ENCODE data around the gene ALDH1A2. TPM values are rescaled to one million over a fixed set of nuclear protein-coding genes. Genes with fewer than 3 reads are reported as not detected.
"Not testable (repeated sequence)": the region's sequence is repeated elsewhere in the genome, so short reads cannot be mapped to it uniquely, and the experiment has no call there.

Gene ALDH1A2
- polyA plus RNA-seq, 5 donors: 40.8 to 75.3 (median 55.8) TPM

DNA sequence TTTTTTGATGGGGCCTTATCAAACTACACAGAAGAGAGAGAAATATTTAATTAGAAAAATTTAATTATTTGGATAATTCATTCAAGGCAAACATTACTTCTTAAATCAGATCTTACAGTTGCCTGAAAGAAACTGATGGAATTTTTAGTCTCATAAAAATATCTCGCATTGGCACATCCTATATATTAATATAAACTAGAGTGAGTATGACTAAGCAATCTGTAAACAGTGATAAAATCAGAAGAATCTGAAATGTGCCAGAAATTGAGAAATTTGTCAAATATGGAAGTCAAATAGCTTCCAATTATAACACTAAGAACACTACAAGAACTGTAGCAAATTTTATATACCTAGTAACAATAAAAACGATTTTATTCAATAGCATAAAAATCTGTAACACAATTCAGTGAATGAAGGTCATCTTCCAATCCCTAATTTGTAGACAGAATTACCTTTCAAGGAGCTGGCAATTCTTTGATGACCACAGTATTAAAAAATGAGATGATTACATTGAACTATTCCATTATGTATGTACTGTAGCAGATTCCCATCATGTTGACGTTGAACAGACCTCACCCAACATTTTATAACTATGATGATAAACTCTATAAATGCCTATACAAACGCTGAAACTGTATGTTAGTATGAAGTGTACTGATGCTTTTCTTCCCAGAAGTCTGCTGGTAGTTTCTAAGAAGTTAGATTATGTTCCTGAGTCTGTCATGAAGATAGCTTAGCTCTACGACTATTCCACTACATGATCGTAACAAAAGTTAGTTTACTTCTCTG is 63.0 kb downstream of the ALDH1A2 start:
- DNase-seq: no peak

DNA sequence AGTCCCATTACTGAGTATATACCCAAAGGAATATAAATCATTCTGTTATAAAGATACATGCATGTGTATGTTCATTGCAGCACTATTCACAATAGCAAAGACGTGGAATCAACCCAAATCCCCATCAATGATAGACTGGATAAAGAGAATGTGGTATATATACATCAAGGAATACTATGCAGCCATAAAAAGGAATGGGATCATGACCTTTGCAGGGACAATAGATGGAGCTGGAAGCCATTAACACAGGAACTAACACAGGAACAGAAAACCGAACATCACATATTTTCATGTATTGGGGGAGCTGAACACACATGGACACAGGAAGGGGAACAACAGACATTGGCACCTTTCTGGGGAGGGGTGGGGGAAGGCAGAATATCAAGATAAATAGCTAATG is 65.8 kb downstream of the ALDH1A2 start:
- DNase-seq: not testable (repeated sequence)

DNA sequence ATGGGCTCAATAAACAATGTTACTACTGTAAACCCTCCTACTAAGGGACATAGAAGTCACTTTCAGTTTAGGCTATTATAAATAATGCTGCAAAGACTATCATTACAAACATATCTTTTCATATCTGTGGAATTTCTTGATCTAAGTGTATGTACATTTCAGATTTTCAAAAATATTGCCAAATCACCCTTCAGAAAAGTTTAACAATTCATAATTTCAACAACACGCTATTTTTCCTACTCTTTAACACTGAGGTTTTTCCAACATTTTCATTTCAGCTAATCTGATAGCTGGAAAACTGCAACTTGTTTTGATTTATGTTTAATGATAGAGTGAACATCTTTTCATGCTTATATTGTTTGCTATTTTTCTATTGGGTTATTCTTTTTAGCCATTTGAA is 69.0 kb downstream of the ALDH1A2 start:
- DNase-seq: peak; percentile 19 to 20

DNA sequence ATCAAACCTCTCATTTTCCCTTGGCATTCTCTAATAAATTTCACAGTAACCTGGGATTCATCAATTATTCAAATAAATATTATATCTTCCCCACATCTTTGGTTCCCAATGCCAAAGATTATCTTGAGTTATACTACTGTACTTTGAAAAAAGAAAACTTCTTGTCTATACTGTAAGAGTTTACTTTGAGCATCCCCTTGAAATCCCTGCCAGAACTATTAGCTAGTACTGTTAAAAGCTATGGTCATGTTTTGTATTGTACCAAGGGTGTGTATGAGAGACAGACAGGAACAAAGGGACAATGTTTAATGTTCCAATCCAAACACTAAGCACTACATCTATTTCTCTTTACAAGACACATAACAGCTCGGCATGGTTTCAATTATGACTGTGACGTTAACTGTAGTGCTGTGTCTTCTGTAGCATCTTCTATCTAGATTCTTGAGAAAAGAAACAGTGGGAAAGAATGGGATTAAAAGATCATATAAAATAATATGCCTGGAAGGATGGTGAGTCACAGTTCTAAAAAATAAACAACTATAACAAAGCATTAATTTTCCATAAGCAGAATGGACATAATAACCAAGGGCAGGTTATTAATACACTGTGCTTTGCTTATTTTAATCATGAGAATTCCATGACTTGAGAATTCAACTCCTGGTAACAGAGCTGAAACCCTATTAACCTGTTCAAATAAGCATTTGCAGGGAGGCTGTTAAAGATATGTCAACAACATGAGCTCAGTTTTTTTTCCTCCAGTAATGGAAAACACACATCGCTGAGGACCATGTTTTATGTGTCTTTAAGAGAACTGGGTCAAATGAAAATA is 71.1 kb downstream of the ALDH1A2 start:
- DNase-seq: no peak

DNA sequence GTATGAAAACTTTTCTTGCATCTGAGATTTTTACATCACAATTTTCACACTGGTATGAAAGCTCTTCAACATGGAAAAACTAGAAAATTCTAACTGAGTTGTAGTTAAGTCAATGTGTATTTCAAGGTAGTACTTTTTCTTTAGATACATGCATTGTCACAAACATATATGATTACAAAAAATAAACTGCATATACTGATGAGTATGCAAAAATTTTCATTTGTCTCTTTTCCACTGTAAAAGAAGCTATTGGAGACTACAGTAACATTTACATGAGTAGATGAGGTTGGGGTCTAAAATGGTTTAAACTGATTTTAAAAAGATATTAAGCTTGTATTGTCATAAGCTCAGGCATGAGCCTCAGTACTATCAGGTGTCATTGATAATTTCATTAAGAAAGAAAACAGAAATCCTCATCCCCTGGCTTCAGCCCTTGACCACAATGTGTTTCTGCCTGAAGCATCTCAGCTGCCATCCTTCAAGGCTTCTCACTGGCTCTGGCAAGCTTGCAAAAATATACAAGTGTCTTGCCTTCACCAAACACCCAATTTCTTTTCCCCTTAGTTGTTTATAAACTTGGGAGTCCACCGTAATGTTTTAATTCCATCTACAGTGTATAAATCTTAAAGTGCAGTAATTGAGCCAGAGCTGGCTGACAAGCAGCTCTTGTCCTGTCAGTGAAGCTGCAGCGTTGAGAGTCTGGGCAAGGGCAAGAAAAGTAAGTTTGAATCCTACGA is 71.9 kb downstream of the ALDH1A2 start:
- DNase-seq: peak; percentile 80 to 82

DNA sequence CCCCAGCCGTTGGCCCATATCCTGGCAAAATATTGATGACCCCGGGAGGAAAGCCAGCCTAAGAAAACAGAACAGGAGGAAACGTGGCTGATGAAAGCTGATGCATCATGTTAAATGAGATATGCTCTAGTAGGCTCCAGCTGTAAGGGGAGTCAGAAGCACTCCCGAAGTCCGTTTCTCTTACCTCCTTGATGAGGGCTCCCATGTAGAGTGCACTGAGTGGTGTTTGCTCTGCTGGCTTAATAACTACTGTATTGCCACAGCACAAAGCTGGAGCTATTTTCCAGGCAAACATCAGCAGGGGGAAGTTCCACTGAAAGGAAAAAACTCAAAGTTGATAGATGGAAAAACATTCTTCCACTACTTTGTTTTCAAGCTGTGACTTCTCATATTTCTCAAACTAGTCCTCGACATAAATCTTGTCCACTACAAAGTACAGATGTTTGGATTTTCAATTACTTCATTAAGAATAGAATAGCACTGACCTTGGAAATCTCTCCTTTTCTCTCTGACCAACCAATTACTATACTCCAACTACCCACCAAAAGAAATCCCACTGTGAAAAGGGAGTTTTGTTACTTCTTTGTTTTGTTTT is 72.7 kb downstream of the ALDH1A2 start:
- peak; percentile 62 to 70 for DNase-seq

DNA sequence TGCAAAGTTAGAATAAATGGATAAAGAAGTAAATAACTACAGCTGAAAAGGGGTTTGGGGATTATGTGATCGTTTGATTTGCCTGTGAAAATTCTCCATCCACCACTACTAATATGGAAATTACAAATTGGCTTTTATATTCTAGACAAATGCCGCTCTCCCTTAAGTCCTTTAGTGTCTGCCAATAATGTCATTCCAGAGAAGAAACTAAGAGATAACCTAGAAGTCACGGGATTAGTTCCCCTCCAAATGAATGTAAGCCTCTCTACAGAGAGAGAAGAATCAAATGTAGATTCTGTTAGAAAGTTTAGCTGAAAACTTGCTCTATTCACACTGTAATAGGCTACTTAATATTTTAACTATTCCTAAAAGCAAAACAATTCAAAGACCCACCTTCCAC is 92.0 kb downstream of the ALDH1A2 start:
- no peak for DNase-seq

DNA sequence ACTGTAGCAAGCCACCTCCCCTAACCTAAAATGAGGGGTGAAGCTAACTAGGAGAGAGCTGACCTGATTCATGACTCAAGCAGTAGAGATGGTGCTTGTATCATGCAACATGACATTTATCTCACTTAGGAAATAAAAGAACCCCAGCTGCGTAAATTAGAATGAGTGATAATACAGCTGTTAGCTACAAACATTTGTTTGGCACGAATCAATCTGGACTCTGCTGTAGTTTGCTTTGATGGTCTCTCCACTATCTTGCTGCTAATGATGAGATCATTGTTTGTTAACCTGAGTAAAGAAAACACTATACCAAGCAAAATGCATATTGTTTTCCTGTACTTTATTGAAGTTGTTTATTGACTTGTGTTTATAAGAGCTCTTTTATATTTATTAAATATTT is 92.6 kb downstream of the ALDH1A2 start:
- no peak for DNase-seq

DNA sequence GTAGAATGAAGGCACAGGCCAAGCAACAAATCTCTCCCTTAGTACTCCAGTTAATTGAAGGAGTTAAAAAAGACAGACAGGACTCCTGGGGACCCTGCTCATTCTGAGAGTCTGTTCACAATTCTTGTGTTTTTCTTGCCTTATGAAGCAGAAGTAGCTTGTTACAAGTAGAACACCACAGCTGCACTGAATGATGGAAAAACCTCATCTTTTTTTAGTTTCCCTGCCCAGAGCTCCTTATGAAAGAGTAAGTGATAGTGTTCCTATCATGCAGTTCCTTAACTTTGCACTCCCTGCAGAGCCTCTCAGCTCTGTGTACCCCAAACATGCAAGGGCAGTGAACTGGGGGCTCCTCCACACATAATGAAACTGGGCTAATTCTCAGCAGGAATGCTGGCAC is 95.5 kb downstream of the ALDH1A2 start:
- no peak for DNase-seq

DNA sequence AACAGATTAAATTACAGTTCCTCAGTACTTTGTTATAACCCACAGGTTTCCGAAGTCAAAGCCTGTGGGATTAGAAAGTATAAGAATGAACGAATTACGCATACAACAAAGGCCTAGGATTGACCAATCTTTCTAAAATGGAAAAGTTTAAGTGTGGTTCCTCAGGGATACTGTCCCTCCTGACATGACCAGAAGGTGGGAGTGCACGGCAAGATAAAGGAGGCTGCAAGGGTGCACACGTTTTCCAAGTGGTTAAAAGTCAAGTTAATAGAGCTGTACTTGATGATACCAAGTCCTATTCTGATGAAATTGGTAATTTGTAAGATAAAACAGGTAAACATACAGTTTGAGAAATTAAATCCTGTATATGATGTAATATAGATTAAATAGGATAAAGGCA is 96.2 kb downstream of the ALDH1A2 start:
- no peak for DNase-seq

DNA sequence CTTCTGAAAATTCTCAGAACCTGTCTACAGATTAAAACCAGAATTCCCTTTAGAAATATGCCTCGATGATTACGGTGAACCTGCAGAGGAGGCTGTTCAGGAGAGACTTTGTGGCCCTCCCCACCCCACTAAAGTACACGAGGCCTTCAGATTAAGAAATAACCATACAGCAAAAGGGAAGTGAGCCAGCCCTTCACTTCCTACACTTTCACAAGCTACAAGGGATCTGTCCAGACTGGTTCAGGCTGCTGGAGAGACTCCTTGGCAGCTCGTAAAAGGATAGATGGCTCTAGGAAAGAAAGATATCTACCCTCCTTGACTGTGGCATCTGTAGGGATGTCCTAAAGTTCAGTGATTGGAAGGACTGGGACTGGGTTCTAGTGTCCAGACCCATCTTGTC is 102.6 kb downstream of the ALDH1A2 start:
- no peak for DNase-seq

DNA sequence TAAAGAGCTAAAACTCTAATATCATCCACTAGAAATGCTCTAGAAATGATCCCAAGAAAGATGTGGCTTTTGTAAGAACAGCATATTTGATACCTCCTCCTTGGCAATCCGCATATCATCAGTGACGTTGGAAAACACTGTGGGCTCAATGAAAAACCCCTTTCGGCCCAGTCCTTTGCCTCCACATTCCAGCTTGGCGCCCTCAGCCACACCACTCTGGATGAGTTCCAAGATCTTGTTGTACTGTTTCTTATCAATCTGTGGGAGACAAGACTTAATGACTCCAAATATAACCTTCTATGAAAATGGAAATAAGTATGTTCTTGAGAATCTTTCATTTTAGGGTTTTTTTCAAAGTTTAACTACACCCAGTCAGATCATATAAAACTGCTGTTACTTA is 103.6 kb downstream of the ALDH1A2 start:
- DNase-seq: no peak

DNA sequence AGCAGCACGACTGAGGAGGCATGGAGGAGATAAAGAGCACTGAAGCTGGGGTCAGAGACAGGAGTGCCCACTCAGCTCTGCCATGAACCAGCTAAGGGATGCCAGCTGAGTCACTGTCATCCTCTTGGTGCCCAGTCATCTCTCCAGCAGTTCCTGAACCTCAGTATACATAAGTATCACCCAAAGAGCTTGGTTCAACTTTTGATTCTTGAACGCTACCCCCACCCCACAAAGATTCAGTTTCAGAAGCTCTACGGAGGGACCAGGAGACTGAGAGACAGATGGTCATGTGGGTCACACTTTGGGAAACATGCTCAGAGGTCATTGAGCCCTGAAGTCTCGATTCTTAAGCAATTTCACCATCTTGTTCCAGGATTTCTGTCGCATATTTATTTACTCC is 108.4 kb downstream of the ALDH1A2 start:
- no peak for DNase-seq

DNA sequence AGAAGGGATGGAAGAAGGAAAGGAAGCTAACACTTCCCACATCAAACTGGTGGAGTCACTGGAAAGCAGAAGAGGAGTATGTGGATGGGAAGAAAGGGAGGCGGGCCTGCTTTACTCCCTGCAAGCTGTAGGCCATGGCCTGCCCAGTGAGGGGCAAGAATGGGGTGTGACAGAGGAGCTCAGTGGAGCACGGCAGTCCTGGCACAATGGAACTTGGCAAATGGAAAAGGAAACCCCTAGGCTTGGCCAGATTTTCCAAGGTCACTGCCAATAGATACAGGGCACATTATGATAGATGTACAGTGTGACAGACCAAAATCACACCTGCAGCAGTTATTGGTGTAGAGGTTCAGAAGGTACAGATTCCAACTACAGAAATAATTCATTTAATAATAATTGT is 111.6 kb downstream of the ALDH1A2 start:
- no peak for DNase-seq

DNA sequence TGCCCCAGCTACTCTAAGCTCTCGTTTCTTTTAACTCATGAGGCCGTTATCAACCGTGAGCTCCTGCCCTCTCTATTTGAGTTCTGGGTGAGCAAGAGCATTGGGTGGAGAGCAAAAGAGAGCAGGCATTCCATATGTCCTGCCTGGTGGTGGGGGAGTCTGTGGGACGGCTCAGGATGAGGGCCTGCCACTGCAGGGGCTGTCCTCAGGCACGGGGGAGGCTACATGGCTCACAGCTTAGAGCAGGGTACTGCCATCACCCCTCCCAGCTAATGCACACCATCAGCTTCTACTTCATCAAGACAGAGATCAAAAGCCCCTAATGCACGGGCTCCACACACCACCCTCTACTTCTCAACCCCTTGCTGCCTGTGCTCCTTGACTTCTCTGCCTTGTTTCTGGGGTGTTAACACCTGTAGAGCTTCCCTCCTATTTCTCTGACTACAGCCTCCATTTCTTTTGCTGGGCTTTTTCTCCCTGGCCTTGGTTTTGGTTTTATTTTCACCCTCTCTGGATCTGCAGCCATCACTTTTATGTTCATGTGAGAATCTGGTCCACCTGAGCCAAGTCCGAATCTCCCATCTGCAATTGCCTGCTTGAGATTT is 114.1 kb downstream of the ALDH1A2 start:
- DNase-seq: no peak

DNA sequence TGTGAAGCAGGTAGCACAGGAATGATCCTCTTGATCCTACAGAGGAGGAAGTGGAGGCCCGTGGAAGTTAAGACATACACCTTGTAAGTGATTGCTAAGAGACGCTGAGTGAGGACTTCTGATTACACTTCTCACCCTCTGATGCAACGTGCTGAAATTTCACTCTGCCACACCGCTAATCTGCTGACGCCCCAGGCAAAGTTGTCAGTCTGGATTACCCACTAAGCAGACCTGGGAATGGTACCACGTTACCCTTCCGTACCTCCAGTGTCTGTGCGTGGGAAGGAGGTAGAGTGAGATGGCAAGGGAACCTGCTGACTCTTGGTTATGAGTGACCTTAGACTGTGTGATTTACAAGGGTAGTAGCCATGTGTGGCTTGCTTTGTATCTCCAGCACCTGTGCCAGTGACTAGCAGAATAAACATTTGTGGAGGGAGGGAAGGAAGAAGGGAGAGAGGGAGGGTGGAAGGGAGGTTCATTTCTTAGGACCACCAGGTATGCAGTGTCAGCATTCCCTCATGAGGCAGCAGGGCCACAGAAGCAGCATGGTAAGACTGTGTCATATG is 115.0 kb downstream of the ALDH1A2 start:
- no peak for DNase-seq

DNA sequence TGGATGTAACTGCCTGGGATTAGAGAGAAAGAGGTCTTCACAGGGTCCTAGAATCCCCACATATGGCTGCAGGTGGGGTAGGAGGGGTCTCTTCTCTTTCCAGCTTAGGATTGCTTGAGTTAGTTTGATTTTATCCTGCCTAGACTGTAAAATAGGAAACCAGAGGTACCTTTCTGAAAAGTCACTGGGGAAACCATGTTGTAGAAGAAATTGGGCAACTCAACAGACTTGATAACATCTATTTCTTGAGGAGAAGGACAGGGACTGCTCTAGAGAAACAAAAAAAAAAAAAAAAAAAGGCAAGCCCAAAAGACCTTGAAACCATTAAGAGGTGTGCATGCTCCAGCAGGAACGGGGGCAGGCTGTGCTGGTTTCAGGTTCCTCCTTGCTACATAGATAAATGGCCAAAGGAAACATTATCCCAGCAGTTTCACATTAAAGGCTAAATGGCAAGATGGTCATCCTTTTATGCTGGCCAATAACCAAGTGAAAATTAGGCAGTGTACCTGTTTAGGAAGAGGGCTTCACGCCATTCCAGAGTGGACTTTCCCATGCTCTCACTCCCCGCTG is 116.1 kb downstream of the ALDH1A2 start:
- DNase-seq: no peak

DNA sequence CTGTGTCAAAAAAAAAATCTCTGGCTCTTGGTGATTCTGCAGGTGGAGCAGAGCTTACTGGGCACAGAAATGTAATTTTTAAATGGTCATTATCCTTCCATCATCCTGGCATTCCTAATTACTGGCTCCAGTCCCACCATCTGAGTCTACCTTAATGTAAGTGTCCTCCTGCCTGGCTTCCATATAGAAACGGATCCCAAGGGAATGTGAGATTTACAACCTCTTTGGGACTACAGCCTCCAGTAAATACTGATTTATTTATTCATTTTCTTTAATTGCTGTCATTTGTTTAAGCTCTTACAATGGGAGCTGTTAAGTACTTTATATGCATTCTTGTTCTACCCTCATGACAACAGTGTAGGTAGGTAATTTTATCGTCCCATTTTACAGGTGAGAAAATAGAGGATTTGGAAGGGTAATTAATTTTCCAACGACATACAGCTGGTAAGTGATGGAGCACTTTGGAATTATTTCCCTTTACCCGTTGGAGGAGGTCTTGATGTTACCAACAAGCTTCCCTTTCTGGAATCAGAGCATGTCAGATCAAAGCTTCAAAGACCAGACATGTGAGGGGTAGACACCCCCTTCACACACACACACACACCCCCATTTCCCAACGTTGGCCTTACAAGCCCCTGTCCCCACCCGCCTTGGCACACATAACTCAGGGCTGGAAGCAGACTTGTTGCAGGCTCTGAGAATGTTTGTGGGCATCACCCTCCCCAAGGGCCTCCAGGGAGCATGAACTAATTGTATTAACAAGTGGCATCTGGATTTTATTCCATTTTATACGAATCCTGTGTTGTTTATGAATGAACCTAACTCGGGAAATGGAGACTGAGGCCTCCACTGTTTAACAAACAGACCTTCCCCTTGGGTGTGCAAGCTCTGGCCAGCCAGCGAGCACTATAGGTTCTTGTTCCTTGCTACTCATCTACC is 116.9 kb downstream of the ALDH1A2 start:
- DNase-seq: no peak

DNA sequence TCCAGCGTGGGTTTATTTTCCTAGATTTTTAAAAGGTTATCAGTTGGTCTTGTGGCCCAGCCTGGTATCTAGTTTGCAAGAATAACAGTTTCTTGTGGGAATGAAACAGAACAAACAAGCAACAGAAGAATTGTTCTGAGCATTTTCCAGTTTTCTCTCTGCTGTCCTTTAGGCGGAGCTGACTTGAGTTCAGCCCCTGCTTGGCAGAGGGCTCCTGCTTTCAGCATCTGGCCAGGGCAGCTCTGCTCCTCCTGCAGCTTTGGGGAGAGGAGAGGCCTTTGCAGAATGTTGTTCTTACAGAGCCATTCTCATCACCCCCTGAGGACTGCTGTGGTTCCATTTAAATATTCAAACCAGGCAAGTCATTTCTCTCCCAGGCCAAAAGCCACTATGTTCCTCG is 117.7 kb downstream of the ALDH1A2 start:
- peak; percentile 36 to 40 for DNase-seq

DNA sequence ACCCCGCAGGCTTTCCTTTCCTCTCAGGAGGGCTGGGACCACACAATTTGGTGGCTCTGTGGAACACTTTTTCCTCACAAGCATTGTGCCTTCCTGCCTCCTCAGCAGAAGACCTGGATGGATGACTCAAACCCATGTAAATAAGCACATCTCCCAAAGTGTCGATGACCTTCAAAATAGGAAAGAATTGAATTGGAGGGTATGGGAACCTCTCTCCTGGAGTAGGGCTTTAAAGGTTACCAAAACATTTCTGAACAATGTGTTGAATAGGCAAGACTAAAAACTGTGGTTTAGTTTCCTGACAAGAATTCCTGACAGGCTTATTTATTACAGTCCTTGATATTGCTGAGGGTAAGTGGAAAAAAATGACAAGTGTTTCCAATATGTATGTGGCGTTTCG is 118.2 kb downstream of the ALDH1A2 start:
- DNase-seq: no peak
